Epithelial cell of esophagus (primary cell): ENCODE measurements around the gene GPR156.
A peak's percentile ranks its signal among the peaks of the same experiment; 100 is the strongest.

Source experiments
- DNase-seq: peaks from one replicate; pipeline ENCODE4 v3.0.0; 2010; ENCODE audit warnings: low read depth
- H3K4me3 ChIP-seq: 2 replicates; pipeline ENCODE4 v1.5.1; 2011; ENCODE audit warnings: mild to moderate bottlenecking, low read length, control low read depth
- TF ChIP-seq, protein P1 (sequence below): IDR thresholded peaks from 2 replicates; pipeline ENCODE4 v1.5.1; 2011; ENCODE audit warnings: low read depth, mild to moderate bottlenecking, low read length, control low read depth, inconsistent platforms; ENCODE audit not compliant: insufficient read depth; ENCODE audit errors: missing control alignments

GPR156 gene

DNA sequence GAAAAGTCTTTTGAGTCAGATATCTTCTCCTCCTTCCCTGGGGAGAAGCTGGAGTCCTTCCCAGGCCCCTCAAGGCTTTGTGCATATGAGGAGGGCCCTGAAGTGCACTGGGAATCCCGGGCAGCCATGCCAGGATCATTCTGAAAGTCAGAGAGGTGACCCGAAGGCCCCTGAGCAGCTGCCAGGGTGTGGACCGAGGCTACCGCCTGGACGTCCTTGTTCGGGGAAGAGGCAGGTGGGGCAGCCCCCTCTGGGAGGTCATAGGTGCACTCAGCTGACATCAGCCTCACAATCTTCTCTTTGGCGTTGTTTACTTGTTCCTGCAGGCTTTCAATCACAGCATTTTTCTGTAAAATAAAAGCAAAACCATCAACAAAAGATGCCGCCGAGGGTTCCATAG, 117.0 kb downstream of the GPR156 start:
- TF ChIP-seq, protein P1, sequence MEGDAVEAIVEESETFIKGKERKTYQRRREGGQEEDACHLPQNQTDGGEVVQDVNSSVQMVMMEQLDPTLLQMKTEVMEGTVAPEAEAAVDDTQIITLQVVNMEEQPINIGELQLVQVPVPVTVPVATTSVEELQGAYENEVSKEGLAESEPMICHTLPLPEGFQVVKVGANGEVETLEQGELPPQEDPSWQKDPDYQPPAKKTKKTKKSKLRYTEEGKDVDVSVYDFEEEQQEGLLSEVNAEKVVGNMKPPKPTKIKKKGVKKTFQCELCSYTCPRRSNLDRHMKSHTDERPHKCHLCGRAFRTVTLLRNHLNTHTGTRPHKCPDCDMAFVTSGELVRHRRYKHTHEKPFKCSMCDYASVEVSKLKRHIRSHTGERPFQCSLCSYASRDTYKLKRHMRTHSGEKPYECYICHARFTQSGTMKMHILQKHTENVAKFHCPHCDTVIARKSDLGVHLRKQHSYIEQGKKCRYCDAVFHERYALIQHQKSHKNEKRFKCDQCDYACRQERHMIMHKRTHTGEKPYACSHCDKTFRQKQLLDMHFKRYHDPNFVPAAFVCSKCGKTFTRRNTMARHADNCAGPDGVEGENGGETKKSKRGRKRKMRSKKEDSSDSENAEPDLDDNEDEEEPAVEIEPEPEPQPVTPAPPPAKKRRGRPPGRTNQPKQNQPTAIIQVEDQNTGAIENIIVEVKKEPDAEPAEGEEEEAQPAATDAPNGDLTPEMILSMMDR = no peak
- DNase-seq = no peak
- H3K4me3 ChIP-seq = no peak overlapping the region

DNA sequence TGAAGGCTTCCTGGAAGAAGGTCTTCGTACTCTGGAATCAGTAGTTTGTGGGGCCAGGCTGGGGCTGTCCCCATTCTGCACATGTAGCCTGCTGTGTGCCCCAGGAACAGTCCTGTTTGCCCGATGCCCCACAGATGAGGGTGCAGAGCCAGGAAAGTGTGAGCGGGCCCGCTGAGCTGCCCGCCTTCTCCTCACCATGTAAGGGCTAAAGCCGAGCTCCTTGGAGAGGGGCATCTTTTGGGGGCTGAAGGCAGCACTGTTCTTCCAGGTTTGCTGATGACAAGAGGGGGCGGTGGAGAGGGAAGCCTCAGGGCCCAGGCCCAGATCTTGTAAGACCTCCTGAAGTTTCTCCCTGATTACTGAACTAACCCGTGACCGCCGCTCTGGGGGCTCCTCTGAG, 117.5 kb downstream of the GPR156 start:
- DNase-seq = no peak
- TF ChIP-seq, protein P1 = no peak
- no peak overlapping the region for H3K4me3 ChIP-seq

DNA sequence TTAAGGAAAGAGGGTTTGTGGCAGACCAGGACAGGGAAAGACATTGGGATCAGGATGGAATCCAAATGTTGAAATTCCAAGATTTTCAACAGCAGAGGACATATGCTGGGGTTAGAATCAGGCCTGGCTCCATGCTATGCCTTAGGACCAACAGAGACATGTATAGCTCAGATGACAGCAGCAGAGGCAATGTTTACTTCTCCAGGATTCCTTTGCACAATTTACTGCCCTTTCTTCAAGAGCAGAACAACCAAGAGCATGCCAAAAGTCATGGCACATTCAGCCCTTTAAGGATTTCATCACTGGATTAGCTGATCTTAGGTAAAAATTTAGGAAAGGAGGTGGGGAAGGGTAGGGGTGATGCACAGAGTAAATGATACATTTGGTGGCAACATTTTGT, 121.2 kb downstream of the GPR156 start:
- TF ChIP-seq, protein P1 = no peak
- no peak overlapping the region for H3K4me3 ChIP-seq
- no peak for DNase-seq

DNA sequence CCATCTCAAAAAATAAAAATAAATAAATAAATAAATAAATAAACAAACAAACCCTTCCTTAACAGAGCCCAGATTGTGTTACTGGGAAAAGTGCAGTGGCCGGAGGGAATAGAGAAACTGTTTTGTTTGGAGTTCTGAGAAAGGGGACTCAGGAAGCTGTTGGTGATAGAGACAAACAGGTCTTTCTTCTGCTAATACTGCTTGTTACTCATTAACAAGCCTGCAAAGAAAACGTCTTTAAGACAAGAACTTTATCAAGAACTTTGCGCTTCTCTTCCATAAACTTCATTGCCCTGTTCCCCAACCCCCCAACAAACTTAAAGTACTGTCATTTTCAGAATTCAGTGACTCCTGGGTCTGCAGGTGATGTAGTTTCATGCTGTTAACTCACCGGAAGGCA, 122.0 kb downstream of the GPR156 start:
- TF ChIP-seq, protein P1 = no peak
- DNase-seq = no peak
- H3K4me3 ChIP-seq = no peak overlapping the region

GRCh38 chr3:120162400-120162799, 122.6 kb downstream of the GPR156 start:
- TF ChIP-seq, protein P1 = no peak
- no peak overlapping the region for H3K4me3 ChIP-seq
- peak; percentile 35 for DNase-seq

DNA sequence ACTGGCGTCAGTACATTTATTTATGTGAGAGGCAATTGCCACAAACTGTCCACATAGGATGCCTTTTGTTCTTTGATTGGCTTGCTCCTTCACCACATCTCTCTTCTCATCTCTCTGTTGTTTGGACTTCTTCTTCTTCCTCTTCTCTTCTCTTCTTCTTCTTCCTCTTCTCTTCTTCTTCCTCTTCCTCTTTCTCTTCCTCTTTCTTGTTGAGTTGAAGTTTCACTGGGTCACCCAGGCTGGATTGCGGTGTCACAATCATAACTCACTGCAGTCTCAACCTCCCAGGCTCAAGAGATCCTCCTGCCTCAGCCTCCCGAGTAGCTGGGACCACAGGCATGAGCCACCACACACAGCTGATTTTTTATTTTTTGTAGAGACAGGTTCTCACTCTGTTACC, 123.1 kb downstream of the GPR156 start:
- H3K4me3 ChIP-seq = no peak overlapping the region
- DNase-seq = no peak
- TF ChIP-seq, protein P1 = no peak

DNA sequence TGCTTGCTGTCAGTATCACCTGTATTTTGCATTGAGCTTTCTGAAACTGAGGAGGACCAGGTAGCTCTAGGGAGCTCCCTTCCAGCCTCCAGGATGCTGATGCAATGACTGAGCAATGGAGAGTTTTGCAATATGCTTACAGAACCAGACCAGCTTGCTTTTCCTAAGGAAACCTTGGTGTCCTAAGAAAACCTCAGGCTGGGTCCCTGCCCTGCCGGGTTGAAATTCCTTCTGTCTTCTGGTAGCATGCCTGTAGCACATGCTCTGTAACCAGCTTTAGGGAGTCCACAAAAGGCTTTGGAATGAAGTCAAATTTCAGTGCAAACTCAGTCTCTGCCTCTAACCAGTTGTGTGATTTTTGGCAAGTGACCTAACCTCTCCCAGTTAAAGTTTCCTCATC, 125.0 kb downstream of the GPR156 start:
- TF ChIP-seq, protein P1 = no peak

More for the DNA sequence above, 125.0 kb downstream of the GPR156 start:
- peak; percentile 99 for DNase-seq
- H3K4me3 ChIP-seq = no peak overlapping the region
